ENCODE data around the gene PLA2G4E.

Gene PLA2G4E

DNA sequence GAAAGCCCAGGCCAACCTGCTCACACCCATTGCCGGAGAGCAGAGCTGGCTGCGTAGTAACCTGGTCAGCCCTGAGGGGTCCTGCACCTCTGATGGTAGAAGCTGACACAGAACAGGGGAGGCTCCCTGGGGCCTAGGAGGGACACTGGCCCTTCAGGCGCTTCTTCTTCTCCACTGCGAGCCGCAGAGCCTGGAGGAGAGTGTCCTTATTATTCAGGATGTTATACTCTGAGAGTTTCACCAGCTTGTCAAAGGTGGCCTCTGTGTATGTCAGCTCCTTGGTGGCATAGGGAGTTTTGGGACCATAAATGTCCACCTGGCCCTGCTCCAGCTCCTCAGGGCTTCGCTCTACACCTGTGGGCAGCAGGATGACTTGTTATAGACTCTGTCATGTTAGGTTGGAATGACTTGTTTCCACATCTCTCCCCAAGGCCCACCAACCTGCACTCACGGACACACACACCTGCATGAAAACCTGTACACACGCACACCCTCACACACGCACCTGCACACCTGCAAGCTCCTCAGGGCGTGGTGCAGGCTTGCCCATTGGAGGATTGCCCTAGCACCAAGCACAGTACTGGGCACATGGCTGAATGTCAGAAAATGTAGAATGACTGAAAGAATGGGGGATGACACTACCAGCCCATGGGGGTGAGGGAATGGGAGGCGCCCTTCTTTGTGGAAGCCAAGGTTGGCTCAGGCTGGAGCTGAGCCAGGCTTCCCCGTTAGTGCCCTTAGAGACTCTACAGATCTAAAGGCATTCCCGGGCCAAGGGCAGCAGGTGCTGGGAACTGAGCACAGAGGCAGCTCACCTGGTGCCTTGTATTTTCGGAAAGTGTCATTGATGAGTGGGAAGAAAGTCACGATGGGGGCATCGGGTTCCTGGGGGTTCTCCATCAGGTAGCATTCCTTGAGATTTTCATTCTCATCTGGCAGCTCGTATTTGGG, 36.9 kb downstream of the PLA2G4E start:
- DNase-seq: no peak
- Mint-ChIP-seq H3K4me1 (no peaks in the 10 kb centered on the region), H3K27ac (no peak overlapping the region), H3K4me3 (no peak overlapping the region), H3K36me3 (ENCODE audit: low read depth) (no peaks in the 10 kb centered on the region), H3K9me3 (no peaks in the 10 kb centered on the region), H3K27me3 (peaks cover 2% of the 10 kb centered on the region)
- no peak for ATAC-seq

DNA sequence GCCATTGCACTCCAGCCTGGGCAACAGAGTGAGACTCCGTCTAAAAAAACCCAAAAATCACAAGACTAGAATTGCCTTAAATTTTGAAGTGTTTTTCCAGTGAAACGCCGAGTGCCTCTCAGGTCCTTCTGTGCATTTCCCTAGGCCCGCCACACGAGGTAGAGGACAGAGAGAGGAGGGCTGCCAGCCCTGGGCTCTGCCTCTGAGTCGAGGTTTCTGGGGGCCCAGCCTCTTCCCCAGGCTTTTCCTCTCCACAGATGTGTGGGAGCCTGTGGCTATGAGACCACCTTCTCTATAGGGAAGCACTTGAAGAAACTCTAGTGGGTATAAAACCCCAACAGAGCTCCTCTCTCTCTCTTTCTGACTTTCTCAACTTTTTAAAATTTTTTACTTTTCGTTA, 37.6 kb downstream of the PLA2G4E start:
- Mint-ChIP-seq H3K4me1 (no peaks in the 10 kb centered on the region), H3K27me3 (no peaks in the 10 kb centered on the region), H3K9me3 (no peaks in the 10 kb centered on the region), H3K36me3 (ENCODE audit: low read depth) (no peaks in the 10 kb centered on the region), H3K27ac (no peak overlapping the region), H3K4me3 (no peak overlapping the region)
- no peak for DNase-seq
- no peak for ATAC-seq

DNA sequence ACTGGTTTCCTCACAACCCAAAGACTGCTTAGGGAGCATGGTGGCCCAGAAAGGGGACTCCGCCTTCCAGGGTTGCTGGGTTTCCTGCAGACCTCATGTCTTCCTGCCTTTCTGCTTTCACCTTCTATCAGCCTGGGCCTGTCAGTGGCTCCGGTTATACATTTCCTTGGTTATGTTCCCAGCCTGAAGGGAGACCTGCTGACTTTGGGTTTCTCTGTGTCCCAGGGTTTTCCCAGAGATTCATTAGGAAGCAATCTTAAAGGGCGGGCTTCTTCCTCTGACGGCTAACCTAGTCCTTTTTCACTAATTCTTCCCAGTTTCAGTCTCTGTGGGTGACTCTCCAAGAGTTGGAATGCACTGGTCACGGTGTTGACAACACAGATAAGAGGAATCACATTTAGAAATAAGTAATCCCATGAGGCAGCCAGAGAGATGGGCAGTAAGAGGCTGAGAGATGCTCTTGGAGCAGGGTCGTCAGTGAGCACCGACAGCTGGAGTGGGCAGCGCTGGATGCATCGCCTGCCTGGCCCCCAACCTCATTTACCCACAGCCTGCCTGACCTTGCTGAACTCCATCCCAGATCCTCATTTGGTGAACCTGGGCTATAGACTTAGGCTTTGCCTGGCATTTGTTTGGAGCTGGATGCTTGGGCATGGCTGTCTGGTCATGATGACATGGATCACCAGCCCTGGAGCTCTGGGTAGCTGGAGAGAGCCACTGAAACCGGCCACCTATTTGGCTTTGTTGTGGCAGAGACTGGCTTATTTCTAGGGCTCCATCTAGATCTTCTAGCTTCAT, 38.5 kb downstream of the PLA2G4E start:
- no peak overlapping the region for H3K27ac Mint-ChIP-seq
- H3K27me3 Mint-ChIP-seq: peaks cover 1% of the 10 kb centered on the region
- DNase-seq (no peak), ATAC-seq (no peak)
- no peaks in the 10 kb centered on the region for H3K9me3 Mint-ChIP-seq
- no peaks in the 10 kb centered on the region for H3K36me3 Mint-ChIP-seq (ENCODE audit: low read depth)
- no peaks in the 10 kb centered on the region for H3K4me1 Mint-ChIP-seq
- H3K4me3 Mint-ChIP-seq: no peak overlapping the region

DNA sequence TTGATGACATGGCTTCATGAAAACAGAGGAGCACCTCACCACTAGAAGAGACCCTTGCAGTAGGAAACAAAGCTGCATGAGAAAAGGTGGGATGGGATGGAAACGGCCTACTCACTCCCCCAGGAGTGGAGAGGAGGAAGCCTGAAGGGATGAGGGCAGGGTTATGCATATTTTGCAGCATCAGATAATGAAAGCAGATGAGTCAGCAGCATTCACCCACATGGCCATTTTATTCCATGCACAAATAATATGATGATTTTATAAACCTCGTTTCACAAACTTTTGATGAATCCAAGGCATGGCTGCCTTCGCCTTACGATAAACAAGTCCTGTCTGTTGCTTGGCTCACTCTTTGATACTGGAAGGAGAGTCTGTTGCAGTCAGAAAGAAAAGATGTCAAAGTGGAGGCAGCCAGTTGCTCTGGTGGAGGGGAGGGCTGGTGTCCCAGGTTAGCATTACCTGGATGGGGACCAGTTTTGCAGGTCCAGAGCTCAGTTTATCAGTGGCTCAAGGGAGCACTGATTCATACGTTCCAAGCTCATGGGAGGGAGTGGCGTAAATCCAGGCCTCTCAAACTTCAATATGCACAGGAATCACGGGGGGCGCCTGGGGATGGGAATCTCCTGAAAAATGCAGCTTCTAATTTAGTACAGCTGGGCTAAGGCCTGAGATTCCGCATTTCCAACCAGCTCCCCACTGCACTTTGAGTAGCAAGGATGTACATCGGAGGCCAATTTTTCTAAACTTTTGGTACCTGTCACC, 39.3 kb downstream of the PLA2G4E start:
- Mint-ChIP-seq H3K27ac (no peak overlapping the region), H3K4me1 (no peaks in the 10 kb centered on the region), H3K27me3 (peaks cover 4% of the 10 kb centered on the region), H3K4me3 (no peak overlapping the region), H3K9me3 (no peaks in the 10 kb centered on the region), H3K36me3 (ENCODE audit: low read depth) (no peaks in the 10 kb centered on the region)
- DNase-seq: no peak
- ATAC-seq: no peak

DNA sequence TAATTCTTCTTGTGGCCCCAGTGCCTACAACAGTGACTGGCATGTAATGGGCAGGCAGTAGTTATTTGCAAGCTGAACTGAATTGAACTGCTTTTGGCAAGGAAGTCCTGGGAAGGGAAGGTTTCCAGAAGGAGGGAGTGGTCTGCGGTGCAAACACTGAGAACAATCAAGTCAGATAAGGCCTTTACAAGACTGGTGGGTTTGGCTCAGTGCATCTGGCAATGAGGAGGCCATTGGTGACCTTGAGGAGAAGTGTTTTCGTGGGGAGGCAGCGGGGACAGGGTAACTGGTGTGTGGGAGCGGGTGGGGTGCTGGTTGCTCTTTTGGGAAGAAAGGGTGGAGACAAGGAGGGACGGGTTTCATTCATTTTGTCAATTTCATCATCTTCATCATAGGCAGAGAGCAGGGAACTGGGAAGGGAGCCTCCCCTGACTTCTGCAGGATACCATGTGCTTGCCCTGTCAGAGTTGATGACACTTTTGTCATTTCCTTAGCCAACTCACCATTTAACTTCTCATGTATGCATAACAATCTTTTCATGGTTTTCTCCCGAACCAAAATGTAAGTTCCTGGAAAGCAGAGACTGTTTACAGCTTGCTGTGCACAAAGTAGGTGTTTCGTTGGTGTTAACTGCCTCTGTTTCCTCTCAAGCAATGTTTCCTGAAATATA, 40.1 kb downstream of the PLA2G4E start:
- Mint-ChIP-seq H3K36me3 (ENCODE audit: low read depth) (no peaks in the 10 kb centered on the region), H3K27ac (no peak overlapping the region), H3K9me3 (no peaks in the 10 kb centered on the region), H3K4me1 (no peaks in the 10 kb centered on the region), H3K27me3 (peaks cover 8% of the 10 kb centered on the region), H3K4me3 (no peak overlapping the region)
- ATAC-seq (no peak), DNase-seq (no peak)

DNA sequence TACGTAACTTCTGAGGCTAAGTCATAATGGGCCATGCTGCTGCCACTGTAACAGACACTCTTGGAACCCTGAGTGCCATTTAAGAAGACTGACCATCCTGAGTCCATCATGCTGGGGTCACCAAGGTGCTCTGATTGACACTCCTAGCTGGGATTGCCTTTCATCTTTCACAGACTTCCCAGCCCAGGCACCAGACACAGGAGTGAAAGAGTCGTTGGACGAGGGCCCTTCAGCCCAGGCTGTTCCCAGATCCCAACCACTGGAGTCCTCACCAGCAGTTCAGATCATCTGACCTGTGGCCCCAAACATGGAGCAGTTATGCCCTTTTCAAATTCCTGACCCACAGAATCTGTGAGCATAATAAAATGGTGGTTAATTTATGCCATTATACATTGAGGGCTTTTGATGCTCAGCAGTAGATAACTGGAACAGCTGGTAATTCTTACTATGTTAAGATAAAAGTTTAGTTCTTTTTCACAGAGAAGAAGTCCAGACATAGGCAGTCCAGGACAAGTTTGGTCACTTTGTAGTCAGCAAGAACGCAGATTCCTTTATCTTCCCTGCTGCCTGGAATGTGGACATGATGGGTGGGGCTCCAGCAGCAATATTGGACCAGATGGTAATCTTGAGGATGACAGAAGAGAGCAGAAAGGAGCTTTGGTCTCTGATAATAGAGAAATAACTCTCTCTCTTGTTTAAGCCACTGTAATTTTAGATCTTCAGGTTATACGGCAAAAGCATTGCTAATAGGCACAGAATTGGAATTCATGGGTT, 41.2 kb downstream of the PLA2G4E start:
- Mint-ChIP-seq H3K4me1 (no peaks in the 10 kb centered on the region), H3K27ac (no peak overlapping the region), H3K36me3 (ENCODE audit: low read depth) (no peaks in the 10 kb centered on the region), H3K4me3 (no peak overlapping the region), H3K27me3 (peaks cover 13% of the 10 kb centered on the region), H3K9me3 (no peaks in the 10 kb centered on the region)
- DNase-seq: no peak
- ATAC-seq: no peak

DNA sequence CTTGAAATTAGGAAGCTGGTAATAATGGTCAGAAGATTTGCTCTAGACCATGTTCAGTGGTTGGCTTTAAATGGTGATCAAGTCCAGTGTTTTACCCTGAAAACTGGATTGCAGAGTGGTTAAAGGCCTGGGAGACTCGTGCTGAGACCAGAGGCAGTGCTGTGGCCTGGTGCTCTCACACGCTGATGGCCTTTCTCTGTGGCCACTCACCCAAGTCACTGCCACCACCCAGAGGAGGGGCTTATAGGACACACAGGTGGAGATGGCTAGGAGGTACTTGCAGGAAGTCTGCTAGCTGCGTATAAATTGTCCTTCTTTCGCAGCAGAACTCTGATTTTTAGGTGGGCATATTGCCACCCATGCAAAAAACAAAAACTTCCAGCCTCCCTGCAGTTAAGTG, 42.3 kb downstream of the PLA2G4E start:
- ATAC-seq: no peak
- H3K4me1 Mint-ChIP-seq: peaks cover 3% of the 10 kb centered on the region
- H3K9me3 Mint-ChIP-seq: no peaks in the 10 kb centered on the region
- no peaks in the 10 kb centered on the region for H3K36me3 Mint-ChIP-seq (ENCODE audit: low read depth)
- H3K27ac Mint-ChIP-seq: no peak overlapping the region
- H3K27me3 Mint-ChIP-seq: peaks cover 14% of the 10 kb centered on the region
- no peak for DNase-seq
- no peak overlapping the region for H3K4me3 Mint-ChIP-seq

DNA sequence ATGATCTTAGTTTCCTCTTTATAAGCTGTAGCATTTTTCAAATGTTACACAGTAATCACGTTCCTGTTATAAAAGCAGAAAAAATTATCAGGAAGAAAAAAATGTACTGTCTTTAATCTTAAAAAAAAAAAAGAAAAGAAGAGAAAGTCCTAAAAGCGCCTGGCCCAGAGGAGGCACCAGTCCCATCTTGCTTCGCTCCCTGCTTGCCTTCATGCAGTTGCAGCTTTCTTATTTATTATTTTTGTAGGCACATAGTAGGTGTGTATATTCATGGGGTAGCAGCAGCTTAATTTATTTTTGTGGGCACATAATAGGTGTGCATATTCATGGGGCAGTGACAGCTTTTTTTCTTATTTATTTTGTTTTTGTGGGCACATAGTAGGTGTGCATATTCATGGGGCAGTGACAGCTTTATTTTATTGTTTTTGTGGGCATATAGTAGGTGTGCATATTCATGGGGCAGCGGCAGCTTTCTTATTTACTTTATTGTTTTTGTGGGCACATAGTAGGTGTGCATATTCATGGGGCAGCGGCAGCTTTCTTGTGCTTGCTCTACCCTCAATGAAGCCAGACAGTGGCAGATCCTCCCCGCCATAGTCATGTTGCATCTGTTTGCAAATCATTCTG, 43.0 kb downstream of the PLA2G4E start:
- Mint-ChIP-seq H3K4me3 (no peak overlapping the region), H3K27me3 (peaks cover 14% of the 10 kb centered on the region), H3K4me1 (peaks cover 5% of the 10 kb centered on the region), H3K27ac (no peak overlapping the region), H3K9me3 (no peaks in the 10 kb centered on the region), H3K36me3 (ENCODE audit: low read depth) (no peaks in the 10 kb centered on the region)
- DNase-seq: no peak
- ATAC-seq: no peak

DNA sequence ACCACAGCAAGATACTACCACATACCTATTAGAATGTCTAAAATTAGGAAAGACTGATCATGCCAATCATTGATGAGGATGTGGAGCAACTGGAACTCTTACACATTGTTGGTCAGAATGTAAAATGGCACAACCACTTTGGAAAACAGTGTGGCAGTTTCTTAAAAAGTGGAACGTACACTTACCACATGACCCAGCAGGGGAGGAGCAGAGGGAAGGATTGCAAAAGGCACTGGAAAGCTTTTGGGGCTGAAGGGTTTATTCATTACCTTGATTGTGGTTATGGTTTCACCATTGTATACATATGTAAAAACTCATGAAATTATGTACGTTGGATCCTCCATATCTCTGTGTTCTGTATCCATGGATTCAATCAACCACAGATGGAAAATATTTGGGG, 45.2 kb downstream of the PLA2G4E start:
- Mint-ChIP-seq H3K4me3 (no peak overlapping the region), H3K36me3 (ENCODE audit: low read depth) (no peaks in the 10 kb centered on the region), H3K27ac (no peak overlapping the region), H3K4me1 (peaks cover 17% of the 10 kb centered on the region), H3K27me3 (peaks cover 14% of the 10 kb centered on the region), H3K9me3 (no peaks in the 10 kb centered on the region)
- ATAC-seq (no peak), DNase-seq (no peak)

DNA sequence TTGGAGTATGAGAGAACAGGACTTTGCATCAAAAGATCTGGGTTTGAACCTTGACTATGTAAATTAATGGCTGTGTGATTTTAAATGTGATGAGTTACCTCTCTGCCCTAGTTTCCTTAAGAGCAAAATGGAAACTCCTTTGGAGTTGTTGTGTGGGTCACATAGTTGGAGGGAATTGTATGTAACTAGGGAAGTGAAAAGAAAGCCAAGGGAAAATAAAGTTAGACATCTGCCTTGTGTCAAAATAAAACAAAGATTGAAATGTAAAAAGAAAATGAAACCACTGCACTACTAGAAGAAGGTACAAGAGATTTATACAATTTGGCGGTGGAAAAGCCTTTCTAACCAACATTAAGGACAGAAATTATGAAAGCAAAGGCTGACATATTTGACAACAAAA, 46.8 kb downstream of the PLA2G4E start:
- DNase-seq: no peak
- H3K9me3 Mint-ChIP-seq: no peaks in the 10 kb centered on the region
- ATAC-seq: no peak
- no peak overlapping the region for H3K27ac Mint-ChIP-seq
- no peak overlapping the region for H3K4me3 Mint-ChIP-seq
- peaks cover 33% of the 10 kb centered on the region for H3K4me1 Mint-ChIP-seq
- H3K36me3 Mint-ChIP-seq (ENCODE audit: low read depth): no peaks in the 10 kb centered on the region
- peaks cover 14% of the 10 kb centered on the region for H3K27me3 Mint-ChIP-seq

DNA sequence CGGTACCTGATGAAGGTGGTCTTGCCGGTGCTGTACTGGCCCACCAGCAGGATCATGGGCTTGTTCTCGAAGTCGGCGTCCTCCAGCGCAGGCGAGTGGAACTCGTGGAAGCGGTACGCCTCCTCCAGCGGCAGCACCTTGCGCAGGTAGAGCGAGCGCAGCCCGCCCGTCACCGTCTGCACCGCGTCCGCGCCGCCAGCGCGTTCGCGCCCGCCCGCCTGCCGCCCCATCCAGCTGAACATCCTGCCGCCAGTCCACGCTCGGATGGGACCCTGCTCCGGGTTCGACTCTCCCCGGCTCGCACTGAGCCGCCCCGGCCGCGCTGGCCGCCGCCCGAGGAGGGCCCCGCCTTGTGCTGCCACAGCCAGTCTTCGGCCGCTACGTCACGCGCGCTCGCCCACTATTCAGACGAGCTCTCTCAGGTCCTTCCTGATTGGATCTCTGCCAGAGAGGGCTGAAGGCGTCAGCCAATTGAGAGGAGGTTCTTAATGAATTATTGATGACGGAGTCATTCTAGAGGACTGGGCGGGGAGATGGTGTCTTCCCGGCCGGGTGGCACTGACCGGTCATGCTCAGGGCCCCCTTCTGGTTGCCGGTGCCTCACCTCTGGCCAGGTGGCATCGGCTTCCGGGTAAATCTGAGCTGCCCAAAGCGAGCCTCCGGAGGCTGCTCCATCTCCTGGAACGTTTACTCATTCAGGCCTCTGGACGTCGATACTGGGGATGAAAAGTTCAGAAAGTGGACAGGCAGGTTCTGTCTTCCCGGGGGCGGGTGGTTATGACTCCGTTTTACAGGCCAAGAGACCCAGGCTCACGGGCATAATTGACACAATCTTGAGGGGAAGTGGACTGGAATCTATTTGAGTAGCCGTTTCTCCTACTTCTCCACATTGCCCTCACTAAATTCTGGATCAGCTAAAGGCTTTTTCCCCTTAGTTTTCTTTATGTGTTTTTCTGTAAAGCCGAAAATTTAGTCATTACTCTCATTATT, 48.3 kb downstream of the PLA2G4E start, which contains the start of gene EHD4:
Gene EHD4 (minus strand): TSS at position 305 of the 990 bp plus-strand sequence. CDS start 63 bp downstream, at position 242.
- H3K4me1 Mint-ChIP-seq: peaks cover 47% of the 10 kb centered on the region
- peak within 1 kb of the TSS; percentile 91 for H3K27ac Mint-ChIP-seq
- peak; percentile 87 for ATAC-seq
- H3K27me3 Mint-ChIP-seq: peaks cover 14% of the 10 kb centered on the region
- peaks cover 3% of the 10 kb centered on the region for H3K36me3 Mint-ChIP-seq (ENCODE audit: low read depth)
- no peaks in the 10 kb centered on the region for H3K9me3 Mint-ChIP-seq
- peak; percentile 95 for DNase-seq
- peak within 1 kb of the TSS; percentile 88 for H3K4me3 Mint-ChIP-seq

DNA sequence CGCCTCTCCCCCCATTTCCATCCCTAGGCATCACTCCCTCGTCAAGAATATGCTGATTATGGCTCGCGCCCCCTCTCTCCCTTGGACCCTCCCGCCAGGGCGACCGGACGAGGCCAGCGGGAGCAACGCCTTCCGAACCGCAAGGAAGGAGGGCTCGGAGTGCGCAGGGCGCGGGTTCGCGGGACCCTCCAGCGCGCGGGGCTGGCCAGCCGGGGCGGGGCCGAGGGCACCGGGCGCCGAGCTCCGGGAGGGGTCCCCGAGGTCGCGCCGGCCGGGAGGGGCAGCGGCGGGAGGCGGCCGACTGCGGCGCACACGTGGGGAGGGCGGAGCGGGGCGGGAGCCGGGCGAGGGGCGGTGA, 49.0 kb downstream of the PLA2G4E start:
- H3K4me3 Mint-ChIP-seq: peak overlapping the region; percentile 88
- DNase-seq (no peak), ATAC-seq (peak; percentile 12)
- H3K27ac Mint-ChIP-seq: peak overlapping the region; percentile 91
- peaks cover 3% of the 10 kb centered on the region for H3K36me3 Mint-ChIP-seq (ENCODE audit: low read depth)
- peaks cover 52% of the 10 kb centered on the region for H3K4me1 Mint-ChIP-seq
- no peaks in the 10 kb centered on the region for H3K9me3 Mint-ChIP-seq
- H3K27me3 Mint-ChIP-seq: peaks cover 12% of the 10 kb centered on the region

Measured in activated naive CD8-positive, alpha-beta T cell treated with anti-CD3 and anti-CD28 coated beads, Interleukin-2, amount 50 U/mL, for 24 hours (primary cell).